ENCODE results near the gene ZBTB7C. TPM values are rescaled to one million over a fixed set of nuclear protein-coding genes. Genes with fewer than 3 reads are reported as not detected.

ZBTB7C gene
- total and polyA plus RNA-seq, 9 of the 15 experiments (the other 6 are each of a cell fraction or from before 2014, with no cell fraction given): not detected

GRCh38 chr18:48453330-48454066, 44.3 kb upstream of the ZBTB7C start:
- no peaks in the 10 kb centered on the region for H3K4me1 ChIP-seq (replicated peaks in 1 of 2; ENCODE audit: control insufficient read depth in 2 of 2, insufficient read depth in 2 of 2, low read length in 2 of 2)
- CTCF ChIA-PET (ENCODE audit: low intra/inter-chr PET ratio): no interaction called here
- no TSS peak for BruUV-seq (replicated peaks)

More at GRCh38 chr18:48453330-48454066, 44.3 kb upstream of the ZBTB7C start:
- DNase-seq (ENCODE audit: extremely low read depth in 1 of 4, low spot score in 3 of 4) (no peak), ATAC-seq (no peak), FAIRE-seq (no peak)
- in situ Hi-C loops (cut with MboI) (no loop called here), intact Hi-C loops (cut with micrococcal nuclease) (no loop called here)
- WGBS (ENCODE audit: insufficient coverage, low coverage, missing lambda C conversion rate): 0% methylated on average over 6 of the region's 9 CpGs
- H3K4me2 ChIP-seq (ENCODE audit: insufficient read depth, low read length): no peak overlapping the region
- no peak overlapping the region for H3K4me3 ChIP-seq
- peaks cover 3 to 47% of the 10 kb centered on the region in 2 experiments; a peak in 4 of 5 replicates for H3K27me3 ChIP-seq (ENCODE audit: control insufficient read depth in 2 of 2, insufficient read depth in 2 of 2, low read length in 2 of 2)
- H3K9me1 ChIP-seq (ENCODE audit: control insufficient read depth, insufficient read depth, low read length): no peaks in the 10 kb centered on the region
- no peaks in the 10 kb centered on the region for H3K9me3 ChIP-seq (replicated peaks; ENCODE audit: control insufficient read depth, insufficient read depth, low read depth, low read length)
- POLR2A ChIA-PET: no interaction called here
- H3K27ac ChIP-seq (ENCODE audit: extremely low read depth, low read depth, low read length): no peak overlapping the region
- no peaks in the 10 kb centered on the region for H3K79me2 ChIP-seq (ENCODE audit: control insufficient read depth, insufficient read depth, low read length)
- no peak overlapping the region for H3K9ac ChIP-seq (ENCODE audit: insufficient read depth in 1 of 2, low read depth in 2 of 2, low read length in 2 of 2)
- TF ChIP-seq CTCF (IDR thresholded peaks at IDR 0.05 in 2 of 3, conservative IDR thresholded peaks at IDR 0.05 in 1 of 3; ENCODE audit: insufficient read depth in 2 of 3, low read depth in 1 of 3, low read length in 3 of 3): no peak
- no peak for TF ChIP-seq EHMT2 (IDR thresholded peaks at IDR 0.05)
- TF ChIP-seq TOE1 (IDR thresholded peaks at IDR 0.05; ENCODE audit: borderline replicate concordance): no peak
- no peak for TF ChIP-seq TOE1 (CRISPR knock-in tag; IDR thresholded peaks at IDR 0.05; ENCODE audit: borderline replicate concordance, low read depth)
- no peak for TF ChIP-seq TGIF2 (CRISPR knock-in tag; IDR thresholded peaks at IDR 0.05)
- TF ChIP-seq HEY1 (CRISPR knock-in tag; IDR thresholded peaks at IDR 0.05; ENCODE audit: borderline replicate concordance): no peak
- TF ChIP-seq NONO (IDR thresholded peaks at IDR 0.05; ENCODE audit: low read depth in 2 of 2, low read length in 1 of 2): no peak
- TF ChIP-seq AFF1 (IDR thresholded peaks at IDR 0.05; ENCODE audit: low read depth in 1 of 2, partially characterized antibody in 2 of 2): no peak
- TF ChIP-seq PCBP1 (IDR thresholded peaks at IDR 0.05; ENCODE audit: low read depth, low read length, poor library complexity, severe bottlenecking): no peak
- TF ChIP-seq TARDBP (IDR thresholded peaks at IDR 0.05): no peak
- no peak overlapping the region for H2AFZ ChIP-seq (ENCODE audit: low read depth, low read length)
- no peaks in the 10 kb centered on the region for H3K36me3 ChIP-seq (ENCODE audit: control insufficient read depth, insufficient read depth, low read length)
- H4K20me1 ChIP-seq (replicated peaks; ENCODE audit: control insufficient read depth, insufficient read depth, low read length): 0 out of 2 replicates have a peak, but pooled peaks cover 3% of the 10 kb centered on the region

Data from K562 (cell line).